GM19035 (cell line): Measurements from ENCODE around the gene SPSB2.
"Not testable (repeated sequence)": the region's sequence is repeated elsewhere in the genome, so short reads cannot be mapped to it uniquely, and the experiment has no call there.

Experiments
- ATAC-seq: cut with Tn5 transposase; IDR thresholded peaks from one replicate; pipeline ENCODE4 v1.9.1; 2021; ENCODE audit not compliant: unreplicated experiment

Gene SPSB2

GRCh38 chr12:6902448-6902847, 29.3 kb upstream of the SPSB2 start:
- ATAC-seq: no peak

GRCh38 chr12:6899837-6900519, 26.9 kb upstream of the SPSB2 start:
- ATAC-seq: no peak

GRCh38 chr12:6899427-6899826, 26.3 kb upstream of the SPSB2 start:
- ATAC-seq: no peak

DNA sequence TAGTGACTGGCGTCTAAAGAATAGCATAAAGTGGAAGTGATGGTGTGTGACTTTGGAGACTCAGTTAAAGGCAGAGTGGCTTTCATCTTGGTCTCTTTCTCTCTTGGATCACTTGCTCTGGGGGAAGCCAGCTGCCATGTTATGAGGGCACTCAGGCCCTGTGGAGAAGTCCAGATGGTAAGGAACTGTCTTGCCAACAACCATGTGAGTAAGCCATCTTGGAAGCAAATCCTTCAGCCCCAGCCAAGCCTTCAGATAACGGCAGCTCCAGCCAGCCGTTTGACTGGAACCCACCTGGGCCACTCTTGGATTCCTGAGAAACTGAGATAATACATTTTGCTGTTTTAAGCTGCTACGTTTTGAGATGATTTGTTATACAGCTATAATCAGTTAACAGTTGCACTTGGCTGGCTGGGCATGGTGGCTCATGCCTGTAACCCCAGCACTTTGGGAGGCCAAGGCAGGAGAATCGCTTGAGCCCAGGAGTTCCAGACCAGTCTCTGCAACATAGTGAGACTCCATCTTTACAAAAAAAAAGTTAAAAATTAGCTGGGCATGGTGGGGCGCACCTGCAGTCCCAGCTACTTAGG, 23.8 kb upstream of the SPSB2 start:
- no peak for ATAC-seq

DNA sequence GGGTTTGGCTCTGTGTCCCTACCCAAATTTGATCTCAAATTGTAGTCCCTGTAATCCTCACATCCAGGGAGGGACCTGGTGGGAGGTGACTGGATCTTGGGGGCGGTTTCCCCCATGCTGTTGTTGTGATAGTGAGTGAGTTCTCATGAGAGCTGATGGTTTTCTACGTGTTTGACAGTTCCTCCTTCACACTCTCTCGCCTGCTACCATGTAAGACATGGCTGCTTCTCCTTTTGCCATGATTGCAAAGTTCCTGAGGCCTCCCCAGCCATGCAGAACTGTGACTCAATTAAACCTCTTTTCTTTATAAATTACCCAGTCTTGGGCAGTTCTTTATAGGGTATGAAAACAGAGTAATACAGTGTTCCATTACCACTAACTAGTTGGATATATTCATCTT, 21.2 kb upstream of the SPSB2 start:
- no peak for ATAC-seq

GRCh38 chr12:6892683-6893082, 19.6 kb upstream of the SPSB2 start:
- not testable (repeated sequence) for ATAC-seq

- ATAC-seq: peak; percentile 2
Measured at GRCh38 chr12:6891646-6892001, 18.5 kb upstream of the SPSB2 start.

DNA sequence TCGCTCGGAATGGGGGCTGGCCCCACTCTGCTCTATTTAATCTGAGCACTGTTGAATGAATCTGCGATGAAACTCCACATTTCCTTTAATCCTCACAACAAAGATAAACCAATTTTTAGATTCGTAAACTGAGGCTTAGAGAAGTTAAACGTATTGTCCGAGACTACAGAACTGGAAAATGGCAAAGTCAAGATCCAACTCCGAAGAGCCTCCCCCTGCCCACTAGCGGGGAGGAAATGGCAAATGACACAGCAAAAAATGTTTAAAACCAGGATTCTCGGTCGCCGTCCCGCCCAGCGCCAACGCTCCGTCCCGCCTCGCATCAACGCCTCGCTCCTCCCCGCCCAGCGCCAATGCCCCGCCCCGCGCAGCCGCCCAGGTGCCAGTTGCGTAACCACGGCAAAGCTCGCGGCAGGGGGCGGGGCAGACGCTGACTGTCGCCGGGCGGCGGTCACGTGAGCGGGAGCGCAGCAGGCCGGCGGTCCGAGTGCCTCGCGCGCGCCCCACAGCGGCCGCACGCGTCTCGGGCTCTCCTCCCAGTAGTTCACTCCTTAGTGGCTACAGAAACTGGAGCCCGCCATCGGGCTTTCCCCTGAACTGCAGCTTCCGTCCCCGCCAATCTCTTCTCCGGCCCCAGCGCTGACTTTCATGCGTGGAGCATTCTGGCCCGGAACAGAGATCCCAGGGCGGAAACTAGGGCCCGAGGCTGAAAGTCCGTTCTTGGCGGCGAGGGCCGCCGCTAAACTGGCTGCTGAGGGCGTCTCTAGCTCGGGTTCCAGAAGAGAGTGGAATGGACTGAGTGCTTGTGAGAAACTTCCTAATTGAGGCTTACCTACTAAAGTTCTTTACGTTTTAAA, 17.9 kb upstream of the SPSB2 start:
- ATAC-seq: peak; percentile 98

DNA sequence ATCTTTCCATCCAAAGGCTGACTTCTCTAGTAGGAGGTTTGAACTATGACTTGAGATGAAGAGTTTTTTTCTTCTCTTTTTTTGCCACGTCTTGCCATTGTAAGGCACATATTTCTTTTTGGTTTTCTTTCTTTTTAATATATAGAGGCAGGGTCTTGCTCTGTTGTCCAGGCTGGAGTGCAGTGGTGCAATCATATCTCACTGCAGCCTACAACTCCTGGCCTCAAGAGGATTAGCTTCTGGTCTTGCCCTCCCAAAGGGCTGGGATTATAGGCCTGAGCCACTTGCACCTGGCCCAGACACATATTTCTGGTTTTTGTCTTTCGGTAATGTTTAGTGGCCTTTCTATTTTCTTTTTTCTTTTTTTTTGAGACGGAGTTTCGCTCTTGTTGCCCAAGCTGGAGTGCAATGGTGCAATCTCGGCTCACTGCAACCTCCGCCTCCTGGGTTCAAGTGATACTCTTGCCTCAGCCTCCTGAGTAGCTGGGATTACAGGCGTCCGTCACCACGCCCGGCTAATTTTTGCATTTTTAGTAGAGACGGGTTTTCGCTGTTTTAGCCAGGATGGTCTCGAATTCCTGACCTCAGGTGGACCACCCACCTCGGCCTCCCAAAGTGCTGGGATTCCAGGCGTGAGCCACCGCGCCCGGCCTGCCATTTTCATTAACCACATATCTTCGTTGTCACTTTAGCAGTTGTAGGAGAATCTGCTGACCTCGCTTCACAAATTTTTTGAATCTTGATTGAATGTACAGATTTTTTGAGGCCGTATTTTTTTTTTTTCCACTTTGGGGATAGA, 16.9 kb upstream of the SPSB2 start:
- ATAC-seq: not testable (repeated sequence)

DNA sequence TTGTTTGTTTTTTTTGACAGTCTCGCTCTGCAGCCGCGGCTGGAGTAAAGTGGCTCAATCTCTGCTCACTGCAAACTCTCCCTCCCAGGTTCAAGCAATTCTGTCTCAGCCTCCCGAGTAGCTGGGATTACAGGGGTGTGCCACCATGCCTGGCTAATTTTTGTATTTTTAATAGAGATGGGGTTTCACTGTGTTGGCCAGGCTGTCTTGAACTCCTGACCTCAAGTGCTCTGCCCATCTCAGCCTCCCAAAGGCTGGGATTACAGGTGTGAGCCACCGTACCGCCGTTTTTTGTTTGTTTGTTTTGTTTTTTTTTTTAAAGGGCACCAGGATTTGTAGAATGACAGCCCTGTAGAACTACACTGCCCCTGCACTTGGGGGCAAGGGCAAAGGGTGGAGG, 15.7 kb upstream of the SPSB2 start:
- not testable (repeated sequence) for ATAC-seq

DNA sequence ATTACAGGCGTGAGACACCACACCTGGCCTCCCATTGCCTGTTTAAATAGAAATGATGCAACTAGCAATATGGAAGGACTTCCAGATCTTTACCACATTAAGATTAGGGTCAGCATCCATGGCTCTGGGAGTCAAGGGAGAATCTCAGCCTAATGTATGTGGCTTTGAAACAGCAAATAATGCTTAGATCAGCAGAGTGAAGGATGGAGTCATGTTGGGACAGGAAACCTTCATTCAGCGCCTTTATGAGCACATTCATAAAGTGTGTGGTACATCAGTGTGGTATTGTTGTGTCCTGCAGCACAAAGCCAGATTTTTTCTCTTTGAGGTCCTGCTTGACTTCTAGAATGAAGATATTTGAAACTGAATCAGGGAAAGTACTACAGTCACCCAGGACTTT, 15.3 kb upstream of the SPSB2 start:
- ATAC-seq: no peak

- no peak for ATAC-seq
Measured at GRCh38 chr12:6887460-6887859, 14.4 kb upstream of the SPSB2 start.

DNA sequence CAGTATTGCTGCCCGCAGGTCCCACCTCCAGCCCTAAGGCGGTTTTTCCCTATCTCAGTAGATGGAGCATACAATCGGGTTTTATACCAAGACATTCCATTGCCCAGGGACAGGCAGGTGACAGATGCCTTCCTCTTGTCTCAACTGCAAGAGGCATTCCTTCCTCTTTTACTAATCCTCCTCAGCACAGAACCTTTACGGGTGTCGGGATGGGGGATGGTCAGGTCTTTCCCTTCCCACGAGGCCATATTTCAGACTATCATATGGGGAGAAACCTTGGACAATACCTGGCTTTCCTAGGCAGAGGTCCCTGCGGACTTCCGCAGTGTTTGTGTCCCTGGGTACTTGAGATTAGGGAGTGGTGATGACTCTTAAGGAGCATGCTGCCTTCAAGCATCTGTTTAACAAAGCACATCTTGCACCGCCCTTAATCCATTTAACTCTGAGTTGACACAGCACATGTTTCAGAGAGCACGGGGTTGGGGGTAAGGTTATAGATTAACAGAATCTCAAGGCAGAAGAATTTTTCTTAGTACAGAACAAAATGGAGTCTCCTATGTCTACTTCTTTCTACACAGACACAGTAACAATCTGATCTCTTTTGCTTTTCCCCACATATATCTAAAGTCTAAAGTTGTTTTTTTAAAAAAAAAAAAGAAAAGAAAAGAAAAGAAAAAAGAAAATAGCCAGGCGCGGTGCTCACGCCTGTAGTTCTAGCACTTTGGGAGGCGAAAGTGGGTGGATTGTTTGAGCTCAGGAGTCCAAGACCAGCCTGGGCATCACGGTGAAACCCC, 13.3 kb upstream of the SPSB2 start:
- not testable (repeated sequence) for ATAC-seq

- ATAC-seq: no peak
Measured at GRCh38 chr12:6884539-6884938, 11.4 kb upstream of the SPSB2 start.

GRCh38 chr12:6883683-6884082, 10.6 kb upstream of the SPSB2 start:
- ATAC-seq: no peak

- ATAC-seq: no peak
Measured at GRCh38 chr12:6883252-6883651, 10.1 kb upstream of the SPSB2 start.

DNA sequence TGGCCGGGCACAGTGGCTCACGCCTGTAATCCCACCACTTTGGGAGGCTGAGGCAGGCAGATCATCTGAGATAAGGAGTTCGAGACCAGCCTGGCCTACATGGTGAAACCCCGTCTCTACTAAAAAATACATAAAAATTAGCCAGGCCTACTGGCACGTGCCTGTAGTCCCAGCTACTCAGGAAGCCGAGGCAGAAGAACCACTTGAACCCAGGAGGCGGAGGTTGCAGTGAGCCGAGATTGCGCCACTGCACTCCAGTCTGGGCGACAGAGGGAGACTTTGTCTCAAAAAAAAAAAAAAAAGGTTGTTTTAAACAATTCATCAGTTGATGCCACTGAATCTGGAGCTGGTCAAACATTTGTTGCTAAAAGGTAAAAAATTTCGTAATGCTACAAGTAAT, 6.7 kb upstream of the SPSB2 start:
- not testable (repeated sequence) for ATAC-seq

- ATAC-seq: not testable (repeated sequence)
Measured at GRCh38 chr12:6874015-6874368, 889 bp upstream of the SPSB2 start.

GRCh38 chr12:6872073-6873048, 742 bp downstream of the SPSB2 start:
- ATAC-seq: peak; percentile 30
